GM20000 (cell line): ENCODE data around the gene SCYGR6.

Experiments used
- DNase-seq: peaks from one replicate; pipeline ENCODE4 v3.0.0; 2012; ENCODE audit warnings: low spot score
- TF ChIP-seq, protein P1 (sequence below): IDR thresholded peaks from 2 replicates; pipeline ENCODE4 v1.5.1; 2012; ENCODE audit warnings: mild to moderate bottlenecking, control low read depth; ENCODE audit errors: extremely low read depth, missing control alignments

Gene SCYGR6

DNA sequence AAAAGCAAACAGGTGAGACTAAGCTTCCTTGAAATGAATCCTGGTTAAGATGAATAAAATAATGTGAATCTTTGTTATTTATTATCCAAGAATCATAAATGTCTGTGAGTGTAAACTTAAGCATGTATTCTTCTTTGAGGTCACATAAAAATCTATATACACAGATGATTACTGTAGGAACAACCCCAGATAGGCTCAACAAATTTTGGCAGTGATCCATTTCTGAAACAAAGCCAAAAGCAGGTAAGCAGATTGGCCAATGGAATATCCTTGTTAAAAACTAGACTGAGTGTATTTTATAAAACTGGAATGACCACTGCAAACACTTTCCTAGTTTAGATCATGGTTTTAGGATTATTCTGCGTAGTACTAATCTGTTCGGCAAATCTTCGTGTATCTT is 46.6 kb downstream of the SCYGR6 start:
- no peak for DNase-seq
- TF ChIP-seq, protein P1, sequence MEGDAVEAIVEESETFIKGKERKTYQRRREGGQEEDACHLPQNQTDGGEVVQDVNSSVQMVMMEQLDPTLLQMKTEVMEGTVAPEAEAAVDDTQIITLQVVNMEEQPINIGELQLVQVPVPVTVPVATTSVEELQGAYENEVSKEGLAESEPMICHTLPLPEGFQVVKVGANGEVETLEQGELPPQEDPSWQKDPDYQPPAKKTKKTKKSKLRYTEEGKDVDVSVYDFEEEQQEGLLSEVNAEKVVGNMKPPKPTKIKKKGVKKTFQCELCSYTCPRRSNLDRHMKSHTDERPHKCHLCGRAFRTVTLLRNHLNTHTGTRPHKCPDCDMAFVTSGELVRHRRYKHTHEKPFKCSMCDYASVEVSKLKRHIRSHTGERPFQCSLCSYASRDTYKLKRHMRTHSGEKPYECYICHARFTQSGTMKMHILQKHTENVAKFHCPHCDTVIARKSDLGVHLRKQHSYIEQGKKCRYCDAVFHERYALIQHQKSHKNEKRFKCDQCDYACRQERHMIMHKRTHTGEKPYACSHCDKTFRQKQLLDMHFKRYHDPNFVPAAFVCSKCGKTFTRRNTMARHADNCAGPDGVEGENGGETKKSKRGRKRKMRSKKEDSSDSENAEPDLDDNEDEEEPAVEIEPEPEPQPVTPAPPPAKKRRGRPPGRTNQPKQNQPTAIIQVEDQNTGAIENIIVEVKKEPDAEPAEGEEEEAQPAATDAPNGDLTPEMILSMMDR = no peak

DNA sequence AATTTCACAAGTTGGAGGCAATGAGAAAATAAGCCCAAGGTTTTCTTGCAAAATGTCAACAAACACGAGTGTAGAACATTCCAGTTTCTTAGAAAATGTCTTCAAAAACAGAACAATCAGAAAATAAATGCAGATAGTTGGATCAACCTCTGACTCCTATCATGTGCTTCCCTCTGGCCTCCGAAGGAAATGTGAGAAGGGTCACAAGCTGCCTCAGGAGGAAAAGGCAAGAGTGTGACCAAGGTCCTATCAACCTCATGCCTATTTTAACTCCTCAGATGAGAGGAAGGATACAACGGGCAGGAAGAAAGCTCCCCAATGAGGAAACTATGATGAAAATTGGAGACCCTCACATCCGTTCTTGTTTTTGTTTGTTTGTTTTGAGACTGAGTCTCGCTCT is 50.1 kb downstream of the SCYGR6 start:
- DNase-seq = no peak
- TF ChIP-seq, protein P1 = no peak
